ENCODE measurements around the gene AK8.

GRCh38 chr9:132833550-132834121, 44.4 kb downstream of the AK8 start:
- no peak for TF ChIP-seq CTCF (IDR thresholded peaks at IDR 0.05)
- TF ChIP-seq SIN3A (IDR thresholded peaks at IDR 0.05; ENCODE audit: borderline replicate concordance, low read depth, low read length) = no peak
- TF ChIP-seq CHD2 (IDR thresholded peaks at IDR 0.05; ENCODE audit: low read length, partially characterized antibody) = peak; percentile 15
- TF ChIP-seq TAF1 (IDR thresholded peaks at IDR 0.05; ENCODE audit: borderline replicate concordance, low read depth, low read length) = no peak
- no peak for TF ChIP-seq RAD21 (IDR thresholded peaks at IDR 0.05; ENCODE audit: low read length)
- no peak for TF ChIP-seq NFIC (IDR thresholded peaks at IDR 0.05; ENCODE audit: borderline replicate concordance)
- TF ChIP-seq POLR2AphosphoS5 (IDR thresholded peaks at IDR 0.05; ENCODE audit: low read depth, low read length) = no peak
